Measurements from ENCODE around the gene ZBTB32.

ZBTB32 gene

DNA sequence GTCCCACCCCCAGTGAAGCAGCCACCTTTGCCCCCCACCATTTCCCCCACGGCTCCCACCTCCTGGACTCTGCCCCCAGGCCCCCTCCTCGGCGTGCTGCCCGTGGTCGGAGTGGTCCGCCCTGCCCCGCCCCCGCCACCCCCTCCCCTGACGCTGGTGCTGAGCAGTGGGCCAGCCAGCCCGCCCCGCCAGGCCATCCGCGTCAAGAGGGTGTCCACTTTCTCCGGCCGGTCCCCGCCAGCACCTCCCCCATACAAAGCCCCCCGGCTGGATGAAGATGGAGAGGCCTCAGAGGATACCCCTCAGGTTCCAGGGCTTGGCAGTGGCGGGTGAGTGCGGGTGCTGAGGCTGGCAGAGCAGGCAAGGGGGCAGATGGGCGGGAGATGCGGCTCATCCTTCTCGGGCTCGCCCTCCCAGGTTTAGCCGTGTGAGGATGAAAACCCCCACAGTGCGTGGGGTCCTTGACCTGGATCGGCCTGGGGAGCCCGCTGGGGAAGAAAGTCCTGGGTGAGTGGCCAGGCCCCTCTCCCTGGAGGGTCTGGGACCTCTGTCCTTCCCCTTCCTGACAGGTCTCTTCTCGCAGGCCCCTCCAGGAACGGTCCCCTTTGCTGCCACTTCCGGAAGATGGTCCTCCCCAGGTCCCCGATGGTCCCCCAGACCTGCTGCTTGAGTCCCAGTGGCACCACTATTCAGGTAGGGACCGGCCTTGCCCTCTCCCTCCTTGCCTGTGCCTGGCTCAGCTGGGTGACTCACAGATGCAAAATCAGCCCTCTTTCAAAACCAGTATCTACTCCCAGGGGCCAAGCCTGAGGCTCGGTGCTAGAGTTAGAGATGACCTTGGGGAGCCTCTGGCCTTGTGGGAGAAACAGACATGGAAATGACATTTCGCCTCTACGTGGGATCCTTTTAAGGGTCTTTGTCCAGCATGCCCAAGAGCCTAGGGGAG is 29.1 kb downstream of the ZBTB32 start:
- no peak overlapping the region for H3K9ac ChIP-seq (ENCODE audit: low read length)
- H3K36me3 ChIP-seq (ENCODE audit: control insufficient read depth, insufficient read depth, low read length), result peaks cover 24% of the 10 kb centered on the region
- H3K4me1 ChIP-seq (ENCODE audit: control insufficient read depth, insufficient read depth, low read length), result peaks cover 9% of the 10 kb centered on the region
- H3K9me3 ChIP-seq (ENCODE audit: control insufficient read depth, low read length), result no peaks in the 10 kb centered on the region
- no peak overlapping the region for H3K4me3 ChIP-seq (ENCODE audit: low read length)
- H3K27me3 ChIP-seq (ENCODE audit: control insufficient read depth, insufficient read depth, low read length), result no peaks in the 10 kb centered on the region

DNA sequence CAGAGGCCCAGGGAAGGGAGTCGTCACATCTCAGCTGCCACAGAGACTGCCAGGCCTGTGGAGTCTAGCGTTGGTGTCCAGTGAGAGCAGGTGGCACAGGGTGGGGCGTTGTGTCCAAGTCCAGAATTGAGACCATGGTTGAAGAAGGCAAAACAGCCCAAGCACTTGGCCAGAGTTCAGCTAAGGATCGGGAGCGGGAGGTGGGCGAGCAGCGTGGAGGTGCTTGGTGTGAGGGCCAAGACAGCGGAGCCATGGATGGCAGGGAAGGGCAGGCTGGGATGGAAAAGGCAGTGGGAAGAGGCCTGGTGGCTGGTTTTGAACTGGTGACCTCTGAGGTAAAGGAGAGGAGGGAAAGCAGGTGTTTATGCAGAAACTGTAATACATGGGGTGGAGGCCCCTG is 29.9 kb downstream of the ZBTB32 start:
- no peak overlapping the region for H3K4me3 ChIP-seq (ENCODE audit: low read length)
- peaks cover 9% of the 10 kb centered on the region for H3K4me1 ChIP-seq (ENCODE audit: control insufficient read depth, insufficient read depth, low read length)
- no peak overlapping the region for H3K9ac ChIP-seq (ENCODE audit: low read length)
- no peaks in the 10 kb centered on the region for H3K9me3 ChIP-seq (ENCODE audit: control insufficient read depth, low read length)
- H3K36me3 ChIP-seq (ENCODE audit: control insufficient read depth, insufficient read depth, low read length), result peaks cover 21% of the 10 kb centered on the region
- H3K27me3 ChIP-seq (ENCODE audit: control insufficient read depth, insufficient read depth, low read length), result no peaks in the 10 kb centered on the region

DNA sequence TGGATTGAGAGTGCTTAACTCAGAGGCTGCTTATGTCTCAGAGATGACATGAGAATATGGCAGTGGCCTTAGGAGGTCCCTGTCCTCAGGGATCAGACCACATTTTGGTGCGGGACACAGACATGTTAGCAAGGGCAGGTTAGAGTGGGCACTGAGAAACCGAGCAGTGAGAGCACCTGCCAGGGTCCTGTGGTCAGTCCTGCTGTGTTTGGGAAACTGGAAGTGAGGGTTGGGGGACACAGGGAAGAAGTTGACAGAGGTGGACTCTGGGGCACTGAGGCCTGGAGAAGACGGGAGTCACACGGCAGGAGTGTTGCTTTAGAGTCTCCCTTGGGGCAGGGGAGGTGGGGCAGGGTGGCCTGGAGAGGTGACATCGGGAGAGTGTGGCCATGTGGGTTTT is 30.5 kb downstream of the ZBTB32 start:
- Histone ChIP-seq H3K9ac (ENCODE audit: low read length) (no peak overlapping the region), H3K4me3 (ENCODE audit: low read length) (no peak overlapping the region), H3K4me1 (ENCODE audit: control insufficient read depth, insufficient read depth, low read length) (peaks cover 14% of the 10 kb centered on the region), H3K36me3 (ENCODE audit: control insufficient read depth, insufficient read depth, low read length) (peaks cover 16% of the 10 kb centered on the region), H3K27me3 (ENCODE audit: control insufficient read depth, insufficient read depth, low read length) (no peaks in the 10 kb centered on the region), H3K9me3 (ENCODE audit: control insufficient read depth, low read length) (no peaks in the 10 kb centered on the region)

DNA sequence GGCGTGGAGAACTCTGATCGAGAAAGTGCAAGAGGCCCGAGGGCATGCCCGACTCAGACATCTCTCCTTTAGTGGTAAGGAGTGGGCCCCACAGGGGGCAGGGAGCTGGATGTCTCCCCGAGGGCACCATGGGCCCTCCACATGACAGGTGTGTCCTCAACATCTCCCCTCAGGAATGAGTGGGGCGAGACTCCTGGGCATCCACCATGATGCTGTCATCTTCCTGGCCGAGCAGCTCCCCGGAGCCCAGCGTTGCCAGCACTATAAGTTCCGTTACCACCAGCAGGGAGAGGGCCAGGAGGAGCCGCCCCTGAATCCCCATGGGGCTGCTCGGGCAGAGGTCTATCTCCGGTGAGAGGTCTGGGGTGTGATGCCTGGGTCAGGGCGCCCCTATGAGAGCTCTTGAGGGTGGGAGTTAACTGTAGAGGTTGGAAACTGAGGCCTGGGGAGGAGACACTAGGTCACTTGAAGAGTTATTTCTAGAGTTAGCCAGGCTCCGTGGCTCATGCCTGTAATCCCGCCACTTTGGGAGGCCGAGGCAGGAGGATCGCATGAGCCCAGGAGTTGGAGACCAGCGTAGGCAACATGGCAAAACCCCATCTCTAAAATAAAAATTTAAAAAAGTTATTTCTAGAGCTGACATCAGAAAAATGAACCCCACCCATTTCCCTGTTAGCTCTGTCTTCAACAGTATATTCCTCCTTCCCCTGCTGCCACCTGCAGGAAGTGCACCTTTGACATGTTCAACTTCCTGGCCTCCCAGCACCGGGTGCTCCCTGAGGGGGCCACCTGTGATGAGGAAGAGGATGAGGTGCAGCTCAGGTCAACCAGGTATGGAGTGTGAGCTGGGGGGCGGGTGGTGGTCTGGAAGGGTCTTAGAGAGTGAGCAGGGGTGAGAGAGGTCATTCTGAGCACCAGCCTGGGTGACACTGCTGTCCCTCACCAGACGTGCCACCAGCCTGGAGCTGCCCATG is 32.8 kb downstream of the ZBTB32 start:
- Histone ChIP-seq H3K9me3 (ENCODE audit: control insufficient read depth, low read length) (no peaks in the 10 kb centered on the region), H3K36me3 (ENCODE audit: control insufficient read depth, insufficient read depth, low read length) (peaks cover 10% of the 10 kb centered on the region), H3K27me3 (ENCODE audit: control insufficient read depth, insufficient read depth, low read length) (no peaks in the 10 kb centered on the region), H3K9ac (ENCODE audit: low read length) (no peak overlapping the region), H3K4me1 (ENCODE audit: control insufficient read depth, insufficient read depth, low read length) (peaks cover 8% of the 10 kb centered on the region), H3K4me3 (ENCODE audit: low read length) (no peak overlapping the region)

DNA sequence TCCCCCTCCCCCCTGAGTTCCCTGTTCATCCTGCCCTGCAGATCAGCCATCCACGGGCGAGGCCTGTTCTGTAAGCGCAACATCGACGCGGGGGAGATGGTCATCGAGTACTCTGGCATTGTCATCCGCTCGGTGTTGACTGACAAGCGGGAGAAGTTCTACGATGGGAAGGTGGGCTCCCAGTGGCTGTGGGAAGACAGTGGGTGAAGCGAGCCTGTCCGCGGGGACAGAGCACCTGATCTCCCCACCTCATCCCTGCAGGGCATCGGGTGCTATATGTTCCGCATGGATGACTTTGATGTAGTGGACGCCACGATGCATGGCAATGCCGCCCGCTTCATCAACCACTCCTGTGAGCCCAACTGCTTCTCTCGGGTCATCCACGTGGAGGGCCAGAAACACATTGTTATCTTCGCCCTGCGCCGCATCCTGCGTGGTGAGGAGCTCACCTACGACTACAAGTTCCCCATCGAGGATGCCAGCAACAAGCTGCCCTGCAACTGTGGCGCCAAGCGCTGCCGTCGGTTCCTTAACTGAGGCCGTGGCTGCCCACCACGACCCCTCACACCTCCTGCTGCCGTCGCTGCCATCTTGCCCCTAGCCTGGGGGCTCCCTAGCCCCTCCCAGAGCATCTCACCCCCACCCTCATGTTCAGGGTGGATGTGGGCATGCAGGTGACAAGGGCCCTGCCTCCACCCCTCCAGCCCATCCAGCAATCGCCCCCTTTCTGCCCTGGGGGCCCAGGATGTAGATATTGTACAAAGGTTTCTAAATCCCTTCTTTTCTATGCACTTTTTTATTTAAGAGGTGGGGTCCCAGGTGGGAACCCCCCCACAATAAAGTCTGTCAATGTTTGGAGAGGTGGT is 33.9 kb downstream of the ZBTB32 start:
- H3K27me3 ChIP-seq (ENCODE audit: control insufficient read depth, insufficient read depth, low read length), result no peaks in the 10 kb centered on the region
- no peaks in the 10 kb centered on the region for H3K9me3 ChIP-seq (ENCODE audit: control insufficient read depth, low read length)
- peaks cover 8% of the 10 kb centered on the region for H3K4me1 ChIP-seq (ENCODE audit: control insufficient read depth, insufficient read depth, low read length)
- H3K36me3 ChIP-seq (ENCODE audit: control insufficient read depth, insufficient read depth, low read length), result peaks cover 10% of the 10 kb centered on the region
- no peak overlapping the region for H3K4me3 ChIP-seq (ENCODE audit: low read length)
- no peak overlapping the region for H3K9ac ChIP-seq (ENCODE audit: low read length)

DNA sequence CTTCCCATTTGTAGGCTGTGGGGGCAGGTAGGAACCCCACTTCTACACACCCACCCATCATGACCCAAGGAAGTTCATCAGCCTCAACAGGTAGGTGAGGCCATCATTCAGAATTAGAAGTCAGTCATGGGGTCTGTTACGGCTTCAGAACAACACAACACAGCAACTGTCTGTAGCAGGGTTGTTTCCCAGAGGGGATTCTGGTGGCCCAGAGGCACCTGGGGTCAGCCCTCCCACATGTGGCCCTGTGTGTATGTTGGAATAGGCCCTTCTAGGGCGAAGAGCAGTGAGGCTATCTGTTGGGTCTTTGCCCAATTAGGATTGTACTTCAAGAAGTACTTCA is 34.5 kb downstream of the ZBTB32 start:
- H3K36me3 ChIP-seq (ENCODE audit: control insufficient read depth, insufficient read depth, low read length), result peaks cover 6% of the 10 kb centered on the region
- H3K9ac ChIP-seq (ENCODE audit: low read length), result no peak overlapping the region
- H3K27me3 ChIP-seq (ENCODE audit: control insufficient read depth, insufficient read depth, low read length), result no peaks in the 10 kb centered on the region
- H3K4me3 ChIP-seq (ENCODE audit: low read length), result no peak overlapping the region
- peaks cover 11% of the 10 kb centered on the region for H3K4me1 ChIP-seq (ENCODE audit: control insufficient read depth, insufficient read depth, low read length)
- H3K9me3 ChIP-seq (ENCODE audit: control insufficient read depth, low read length), result no peaks in the 10 kb centered on the region

DNA sequence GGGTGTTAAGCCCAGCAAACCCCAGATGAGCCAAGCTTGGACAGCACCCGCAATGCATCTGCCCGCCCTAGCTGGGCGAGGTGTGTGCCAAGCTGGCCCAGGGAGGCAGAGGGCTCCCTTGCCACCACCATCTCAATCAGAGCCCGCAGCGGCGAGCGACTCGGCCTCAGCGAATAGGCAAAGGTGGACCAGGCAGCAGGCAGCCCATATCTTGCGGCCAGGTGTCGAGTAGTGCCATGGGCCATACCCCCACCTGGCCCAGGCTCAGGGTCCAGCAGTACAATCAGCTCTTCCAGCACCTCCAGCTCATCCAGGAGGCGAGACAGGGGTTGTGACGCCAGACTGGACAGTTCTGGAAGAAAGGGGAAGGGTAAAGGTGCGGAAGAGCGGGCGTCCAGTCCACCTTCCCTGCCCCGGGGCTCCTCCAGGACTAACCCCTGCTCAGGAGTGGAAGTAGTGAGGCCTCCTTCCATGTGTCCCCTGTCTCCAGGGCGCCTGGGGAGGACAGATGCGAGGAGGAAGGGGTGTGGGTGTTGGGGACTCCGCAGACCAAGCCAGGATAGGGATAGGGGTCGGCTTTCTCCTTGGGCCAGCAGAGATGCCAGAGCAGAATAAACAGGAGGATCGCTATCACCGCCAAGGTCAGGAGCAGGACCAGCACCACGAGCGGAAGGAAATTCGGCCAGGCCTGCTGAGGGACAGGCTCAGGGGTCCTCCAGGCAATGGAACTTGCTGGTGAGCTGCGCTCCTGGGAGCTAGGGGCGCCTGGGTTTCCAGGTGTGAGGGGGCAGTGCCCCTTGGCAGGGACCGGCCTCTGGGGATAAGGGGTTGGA is 35.1 kb downstream of the ZBTB32 start:
- Histone ChIP-seq H3K4me1 (ENCODE audit: control insufficient read depth, insufficient read depth, low read length) (peaks cover 17% of the 10 kb centered on the region), H3K9me3 (ENCODE audit: control insufficient read depth, low read length) (no peaks in the 10 kb centered on the region), H3K36me3 (ENCODE audit: control insufficient read depth, insufficient read depth, low read length) (peaks cover 4% of the 10 kb centered on the region), H3K9ac (ENCODE audit: low read length) (no peak overlapping the region), H3K4me3 (ENCODE audit: low read length) (peak overlapping the region; percentile 69), H3K27me3 (ENCODE audit: control insufficient read depth, insufficient read depth, low read length) (no peaks in the 10 kb centered on the region)

DNA sequence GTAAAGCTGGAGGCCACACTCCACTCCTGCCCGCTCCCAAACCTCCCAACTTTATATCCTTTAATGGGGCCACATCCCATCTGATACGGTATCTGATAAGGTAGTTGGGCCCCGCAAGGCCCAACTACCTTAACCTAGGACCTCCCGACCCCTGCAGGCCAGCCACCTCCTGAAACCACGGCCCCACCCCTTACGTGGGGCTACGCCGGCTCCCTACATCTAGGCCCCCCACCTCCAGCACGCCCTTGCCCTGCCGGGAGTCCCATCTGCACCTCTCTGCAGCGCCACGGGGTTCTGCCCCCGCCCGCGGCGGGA is 35.7 kb downstream of the ZBTB32 start:
- H3K9me3 ChIP-seq (ENCODE audit: control insufficient read depth, low read length), result no peaks in the 10 kb centered on the region
- H3K4me3 ChIP-seq (ENCODE audit: low read length), result peak overlapping the region; percentile 69
- H3K36me3 ChIP-seq (ENCODE audit: control insufficient read depth, insufficient read depth, low read length), result peaks cover 4% of the 10 kb centered on the region
- no peaks in the 10 kb centered on the region for H3K27me3 ChIP-seq (ENCODE audit: control insufficient read depth, insufficient read depth, low read length)
- peaks cover 18% of the 10 kb centered on the region for H3K4me1 ChIP-seq (ENCODE audit: control insufficient read depth, insufficient read depth, low read length)
- no peak overlapping the region for H3K9ac ChIP-seq (ENCODE audit: low read length)

DNA sequence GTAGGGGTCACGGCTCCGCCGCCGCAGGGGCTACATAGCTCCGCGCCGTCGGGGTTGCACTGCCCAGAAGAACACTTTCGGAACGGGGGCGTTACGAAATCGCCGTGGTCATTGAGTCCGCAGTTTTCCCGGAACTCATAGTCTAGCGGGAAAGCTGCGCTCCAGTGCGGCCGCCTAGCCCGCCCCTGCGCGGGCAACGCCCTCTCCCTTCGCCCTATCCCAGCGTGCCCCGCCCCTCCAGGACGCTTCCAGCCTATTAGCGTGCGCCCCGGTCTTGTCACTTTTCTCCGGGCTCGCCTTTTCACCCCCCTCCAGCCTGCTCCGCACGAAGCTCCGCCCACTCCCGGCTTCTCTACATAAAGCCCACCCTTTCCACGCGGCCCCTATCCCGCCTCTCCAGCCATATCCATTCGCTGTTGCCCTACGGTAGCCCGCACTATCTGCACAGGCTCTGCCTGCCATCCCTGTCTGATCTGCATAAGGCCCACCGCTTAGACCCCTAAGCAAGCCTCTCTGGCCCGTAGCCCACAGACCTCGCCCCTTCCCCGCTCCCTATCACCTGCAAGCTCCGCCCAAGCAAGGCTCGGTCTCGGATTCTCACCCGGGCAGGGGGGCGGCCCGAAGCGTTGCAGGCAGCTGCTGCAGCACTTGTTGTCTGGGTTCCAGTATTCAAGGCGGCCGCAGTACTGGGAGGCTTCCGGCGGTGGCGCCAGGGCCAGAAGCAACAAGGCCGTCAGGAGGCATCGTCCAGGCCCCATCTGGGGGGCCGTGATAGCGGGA is 36.3 kb downstream of the ZBTB32 start:
- no peaks in the 10 kb centered on the region for H3K9me3 ChIP-seq (ENCODE audit: control insufficient read depth, low read length)
- peak overlapping the region; percentile 52 for H3K9ac ChIP-seq (ENCODE audit: low read length)
- H3K36me3 ChIP-seq (ENCODE audit: control insufficient read depth, insufficient read depth, low read length), result peaks cover 4% of the 10 kb centered on the region
- H3K4me1 ChIP-seq (ENCODE audit: control insufficient read depth, insufficient read depth, low read length), result peaks cover 18% of the 10 kb centered on the region
- peak overlapping the region; percentile 69 for H3K4me3 ChIP-seq (ENCODE audit: low read length)
- no peaks in the 10 kb centered on the region for H3K27me3 ChIP-seq (ENCODE audit: control insufficient read depth, insufficient read depth, low read length)

DNA sequence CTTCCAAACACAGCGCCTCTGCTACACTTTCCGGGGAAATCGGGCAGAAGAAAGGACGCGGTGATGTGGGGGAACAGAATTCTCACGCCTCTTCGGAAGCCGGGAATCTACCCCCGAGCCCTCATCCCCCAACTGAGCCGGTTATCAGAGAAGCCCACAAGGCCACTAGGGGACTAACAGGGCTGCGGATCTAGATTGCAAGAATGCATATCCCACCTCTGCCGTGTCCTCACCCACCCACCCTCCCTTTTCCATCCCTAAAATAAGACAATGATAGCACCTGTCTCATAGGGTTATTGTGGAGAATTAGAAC is 36.8 kb downstream of the ZBTB32 start:
- Histone ChIP-seq H3K4me1 (ENCODE audit: control insufficient read depth, insufficient read depth, low read length) (peaks cover 23% of the 10 kb centered on the region), H3K9ac (ENCODE audit: low read length) (peak overlapping the region; percentile 52), H3K9me3 (ENCODE audit: control insufficient read depth, low read length) (no peaks in the 10 kb centered on the region), H3K36me3 (ENCODE audit: control insufficient read depth, insufficient read depth, low read length) (peaks cover 4% of the 10 kb centered on the region), H3K27me3 (ENCODE audit: control insufficient read depth, insufficient read depth, low read length) (no peaks in the 10 kb centered on the region), H3K4me3 (ENCODE audit: low read length) (peak overlapping the region; percentile 69)
